ENCODE data around the gene GRM8.

GRM8 gene

GRCh38 chr7:126533715-126534114 is 719.0 kb downstream of the GRM8 start:
- TF ChIP-seq CTCF (IDR thresholded peaks at IDR 0.05; ENCODE audit: extremely low read depth, missing control alignments), result no peak
- no peak for DNase-seq (ENCODE audit: low spot score)

- no peak for TF ChIP-seq CTCF (IDR thresholded peaks at IDR 0.05; ENCODE audit: extremely low read depth, missing control alignments)
- DNase-seq (ENCODE audit: low spot score), result no peak
Measured at GRCh38 chr7:126529833-126530232, 722.9 kb downstream of the GRM8 start.

- DNase-seq (ENCODE audit: low spot score), result no peak
- no peak for TF ChIP-seq CTCF (IDR thresholded peaks at IDR 0.05; ENCODE audit: extremely low read depth, missing control alignments)
Measured at GRCh38 chr7:126529254-126529653, 723.5 kb downstream of the GRM8 start.

- no peak for TF ChIP-seq CTCF (IDR thresholded peaks at IDR 0.05; ENCODE audit: extremely low read depth, missing control alignments)
- no peak for DNase-seq (ENCODE audit: low spot score)
Measured at GRCh38 chr7:126525906-126526305, 726.8 kb downstream of the GRM8 start.

- no peak for DNase-seq (ENCODE audit: low spot score)
- TF ChIP-seq CTCF (IDR thresholded peaks at IDR 0.05; ENCODE audit: extremely low read depth, missing control alignments), result no peak
Measured at GRCh38 chr7:126524967-126525366, 727.8 kb downstream of the GRM8 start.

- DNase-seq (ENCODE audit: low spot score), result no peak
- no peak for TF ChIP-seq CTCF (IDR thresholded peaks at IDR 0.05; ENCODE audit: extremely low read depth, missing control alignments)
Measured at GRCh38 chr7:126511046-126511445, 741.7 kb downstream of the GRM8 start.

GRCh38 chr7:126501617-126502016 is 751.1 kb downstream of the GRM8 start:
- no peak for TF ChIP-seq CTCF (IDR thresholded peaks at IDR 0.05; ENCODE audit: extremely low read depth, missing control alignments)
- DNase-seq (ENCODE audit: low spot score), result no peak
